GM23338 (cell line): ENCODE results near the gene SEC63. TPM values are rescaled to one million over a fixed set of nuclear protein-coding genes. Genes with fewer than 3 reads are reported as not detected.

ENCODE experiments used
- ATAC-seq: fragments of 200-7000 bp; cut with Tn5 transposase; 3 replicates; pipeline ENCODE4 v1.9.1; 2020
- DNase-seq: peaks from one replicate; pipeline ENCODE4 v3.0.0-alpha.2; 2015; ENCODE audit warnings: low spot score
- H2AFZ ChIP-seq: fragments of 200-600 bp; sonication (generic); 2 replicates; pipeline ENCODE4 v1.8.0; 2016; ENCODE audit warnings: antibody characterized with exemption, mild to moderate bottlenecking, moderate library complexity
- H3F3A ChIP-seq: fragments of 200-600 bp; sonication (generic); replicated peaks from 2 replicates; pipeline ENCODE4 v1.8.0; 2017; ENCODE audit warnings: antibody characterized with exemption, mixed run types, low read depth
- H3K27ac ChIP-seq: fragments of 200-600 bp; sonication (generic); 2 replicates; pipeline ENCODE4 v1.6.1; 2016; ENCODE audit warnings: low read depth
- H3K27me3 ChIP-seq: fragments of 200-600 bp; sonication (generic); 2 replicates; pipeline ENCODE4 v1.8.0; 2016; ENCODE audit warnings: mild to moderate bottlenecking, mixed run types, moderate library complexity; ENCODE audit not compliant: insufficient read depth
- H3K36me3 ChIP-seq: fragments of 200-600 bp; sonication (generic); 2 replicates; pipeline ENCODE4 v1.8.0; 2016; ENCODE audit warnings: mild to moderate bottlenecking; ENCODE audit not compliant: insufficient read depth
- H3K4me1 ChIP-seq: fragments of 200-600 bp; sonication (generic); 2 replicates; pipeline ENCODE4 v1.8.0; 2016; ENCODE audit warnings: mild to moderate bottlenecking, moderate library complexity; ENCODE audit not compliant: insufficient read depth
- H3K4me2 ChIP-seq: fragments of 200-600 bp; sonication (generic); 2 replicates; pipeline ENCODE4 v1.7.1; 2017; ENCODE audit warnings: mixed run types
- H3K4me3 ChIP-seq: fragments of 200-600 bp; sonication (generic); 2 replicates; pipeline ENCODE4 v1.6.1; 2016; ENCODE audit warnings: mixed run types
- H3K79me2 ChIP-seq: fragments of 200-600 bp; sonication (generic); replicated peaks from 2 replicates; pipeline ENCODE4 v1.8.0; 2017; ENCODE audit warnings: mild to moderate bottlenecking; ENCODE audit not compliant: insufficient read depth
- H3K9me2 ChIP-seq: fragments of 200-600 bp; sonication (generic); 2 replicates; pipeline ENCODE4 v1.8.0; 2017; ENCODE audit not compliant: insufficient read depth
- H4K20me1 ChIP-seq: fragments of 200-600 bp; sonication (generic); replicated peaks from 2 replicates; pipeline ENCODE4 v1.8.0; 2017; ENCODE audit warnings: mild to moderate bottlenecking; ENCODE audit not compliant: insufficient read depth
- H3K27ac Mint-ChIP-seq: 2 replicates; pipeline ENCODE4 v1.8.0; 2020; ENCODE audit warnings: inconsistent platforms, mild to moderate bottlenecking, moderate library complexity, mixed read lengths
- H3K27me3 Mint-ChIP-seq: 3 replicates; pipeline ENCODE4 v1.8.0; 2022; ENCODE audit warnings: low read depth, mild to moderate bottlenecking, moderate library complexity, mixed read lengths, inconsistent platforms; ENCODE audit not compliant: insufficient read depth, poor library complexity
- H3K36me3 Mint-ChIP-seq: 3 replicates; pipeline ENCODE4 v1.8.0; 2021; ENCODE audit warnings: low read depth, mild to moderate bottlenecking, inconsistent platforms, moderate library complexity, mixed read lengths
- H3K4me1 Mint-ChIP-seq: 3 replicates; pipeline ENCODE4 v1.8.0; 2020; ENCODE audit warnings: mild to moderate bottlenecking, inconsistent platforms, mixed read lengths
- H3K4me3 Mint-ChIP-seq: 3 replicates; pipeline ENCODE4 v1.8.0; 2021; ENCODE audit warnings: moderate library complexity, mild to moderate bottlenecking, inconsistent platforms, mixed read lengths
- H3K9me3 Mint-ChIP-seq: 3 replicates; pipeline ENCODE4 v1.8.0; 2020; ENCODE audit warnings: moderate library complexity, mild to moderate bottlenecking, inconsistent platforms, mixed read lengths
- CREB1 ChIP-seq: fragments of 250-450 bp; sonication (Bioruptor Pico); IDR thresholded peaks from 2 replicates; pipeline ENCODE4 v1.5.0; 2020; ENCODE audit warnings: low read depth, mild to moderate bottlenecking, moderate library complexity
- ETS1 ChIP-seq: IDR thresholded peaks from 2 replicates; pipeline ENCODE4 v1.6.1; 2016; ENCODE audit warnings: antibody characterized with exemption
- EZH2 ChIP-seq: fragments of 200-600 bp; sonication (generic); IDR thresholded peaks from one replicate; pipeline ENCODE4 v1.8.0; 2017; ENCODE audit warnings: antibody characterized with exemption, mild to moderate bottlenecking, low read depth; ENCODE audit not compliant: unreplicated experiment
- EZH2phosphoT487 ChIP-seq: fragments of 200-600 bp; sonication (generic); IDR thresholded peaks from one replicate; pipeline ENCODE4 v1.8.1; 2018; ENCODE audit warnings: antibody characterized with exemption; ENCODE audit not compliant: unreplicated experiment
- JUNB ChIP-seq: IDR thresholded peaks from one replicate; pipeline ENCODE4 v1.6.1; 2016; ENCODE audit warnings: antibody characterized with exemption; ENCODE audit not compliant: unreplicated experiment
- NANOG ChIP-seq: IDR thresholded peaks from 2 replicates; pipeline ENCODE4 v1.6.1; 2016; ENCODE audit warnings: antibody characterized with exemption, borderline replicate concordance
- POLR2AphosphoS5 ChIP-seq: IDR thresholded peaks from 2 replicates; pipeline ENCODE4 v1.6.1; 2016; ENCODE audit warnings: antibody characterized with exemption, low read depth
- STAT1 ChIP-seq: IDR thresholded peaks from one replicate; pipeline ENCODE4 v1.6.1; 2016; ENCODE audit warnings: antibody characterized with exemption; ENCODE audit not compliant: unreplicated experiment
- ZNF114 ChIP-seq: fragments of 250-450 bp; sonication (Bioruptor Pico); IDR thresholded peaks from 2 replicates; pipeline ENCODE4 v1.5.0; 2020; ENCODE audit warnings: mild to moderate bottlenecking, moderate library complexity
- ZNF331 ChIP-seq: fragments of 250-450 bp; sonication (Bioruptor Pico); IDR thresholded peaks from 2 replicates; pipeline ENCODE4 v1.5.0; 2020; ENCODE audit warnings: low read depth, mild to moderate bottlenecking, moderate library complexity
- polyA plus RNA-seq: library from polyadenylated mRNA; unstranded; fragments of >200 nt; fragmentation: Nextera tagmentation; extraction: Ambion mirVana; gene quantifications from 2 replicates; pipeline ENCODE4 v1.2.1, GENCODE V29; 2016
- total RNA-seq: library from RNA; depleted of rRNA; stranded (reverse); fragments of >200 nt; shearing (Covaris generic); gene quantifications from 2 replicates; pipeline ENCODE4 v1.2.3, GENCODE V29; 2014
- TF ChIP-seq, protein P1 (sequence below), 2 experiments: fragments of 200-600 bp in 1 of 2; sonication (generic) in 1 of 2; conservative IDR thresholded peaks; 2 replicates each; pipeline versions ENCODE4 v1.5.1 to v1.6.1; 2016 to 2017; ENCODE audit warnings: antibody characterized with exemption in 2 of 2, low read depth in 2 of 2, mild to moderate bottlenecking in 2 of 2, moderate library complexity in 1 of 2
- TF ChIP-seq, protein P2 (sequence below): IDR thresholded peaks from one replicate; pipeline ENCODE4 v1.6.1; 2018; ENCODE audit warnings: antibody characterized with exemption; ENCODE audit not compliant: unreplicated experiment

SEC63 gene
- total and polyA plus RNA-seq, 2 experiments from 2014 or later = 48.2 to 124 TPM

DNA sequence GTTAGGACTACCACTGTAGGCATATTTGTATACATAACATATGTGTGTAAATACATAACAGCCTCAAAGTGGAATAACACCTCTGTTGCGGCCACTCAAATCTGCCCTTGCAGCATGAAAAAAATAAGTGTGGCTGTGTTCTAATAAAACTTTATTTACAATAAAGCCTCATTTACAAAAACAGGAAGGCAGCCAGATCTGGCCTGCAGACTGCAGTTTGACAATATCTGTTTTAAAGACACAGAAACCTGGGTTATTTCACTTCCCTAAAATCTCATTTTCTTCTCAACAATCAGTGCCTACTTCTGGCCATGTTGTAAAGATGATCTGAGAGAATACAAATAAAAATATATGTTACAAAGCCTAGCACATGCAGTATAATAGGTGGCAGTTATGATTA lies 80.0 kb downstream of the SEC63 start (continued):
- TF ChIP-seq, protein P1, sequence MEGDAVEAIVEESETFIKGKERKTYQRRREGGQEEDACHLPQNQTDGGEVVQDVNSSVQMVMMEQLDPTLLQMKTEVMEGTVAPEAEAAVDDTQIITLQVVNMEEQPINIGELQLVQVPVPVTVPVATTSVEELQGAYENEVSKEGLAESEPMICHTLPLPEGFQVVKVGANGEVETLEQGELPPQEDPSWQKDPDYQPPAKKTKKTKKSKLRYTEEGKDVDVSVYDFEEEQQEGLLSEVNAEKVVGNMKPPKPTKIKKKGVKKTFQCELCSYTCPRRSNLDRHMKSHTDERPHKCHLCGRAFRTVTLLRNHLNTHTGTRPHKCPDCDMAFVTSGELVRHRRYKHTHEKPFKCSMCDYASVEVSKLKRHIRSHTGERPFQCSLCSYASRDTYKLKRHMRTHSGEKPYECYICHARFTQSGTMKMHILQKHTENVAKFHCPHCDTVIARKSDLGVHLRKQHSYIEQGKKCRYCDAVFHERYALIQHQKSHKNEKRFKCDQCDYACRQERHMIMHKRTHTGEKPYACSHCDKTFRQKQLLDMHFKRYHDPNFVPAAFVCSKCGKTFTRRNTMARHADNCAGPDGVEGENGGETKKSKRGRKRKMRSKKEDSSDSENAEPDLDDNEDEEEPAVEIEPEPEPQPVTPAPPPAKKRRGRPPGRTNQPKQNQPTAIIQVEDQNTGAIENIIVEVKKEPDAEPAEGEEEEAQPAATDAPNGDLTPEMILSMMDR (conservative IDR thresholded peaks at IDR 0.05; ENCODE audit: low read depth in 2 of 2) = no peak
- TF ChIP-seq STAT1 = no peak
- TF ChIP-seq NANOG = no peak
- TF ChIP-seq EZH2 = no peak
- TF ChIP-seq ZNF114 (CRISPR knock-in tag) = no peak
- no peak for TF ChIP-seq EZH2phosphoT487

DNA sequence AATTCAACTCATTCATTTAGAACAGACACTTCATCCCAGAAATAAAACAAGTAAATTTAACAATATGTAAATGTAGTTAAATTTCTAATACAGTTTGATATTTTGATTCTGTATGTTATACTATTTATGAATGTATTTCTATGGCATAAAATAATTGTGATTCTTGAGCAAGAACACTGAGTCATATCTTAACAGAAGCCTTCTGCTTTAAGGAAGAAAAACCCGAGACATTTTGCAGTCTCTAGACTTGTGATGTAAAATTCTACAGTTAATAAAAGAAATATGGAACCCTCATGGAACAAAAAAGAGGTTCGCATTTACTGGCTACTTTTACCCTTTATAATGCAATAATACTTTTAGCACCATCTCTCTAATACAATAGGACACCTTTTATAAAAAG lies 86.0 kb downstream of the SEC63 start:
- peaks cover 20% of the 10 kb centered on the region; the same call in 1 of the 2 replicates for H3K36me3 ChIP-seq
- peaks cover 3% of the 10 kb centered on the region for H3K27me3 Mint-ChIP-seq
- no peak for TF ChIP-seq CREB1
- TF ChIP-seq STAT1 = no peak
- TF ChIP-seq NANOG = no peak
- no peak for TF ChIP-seq POLR2AphosphoS5
- TF ChIP-seq, protein P2, sequence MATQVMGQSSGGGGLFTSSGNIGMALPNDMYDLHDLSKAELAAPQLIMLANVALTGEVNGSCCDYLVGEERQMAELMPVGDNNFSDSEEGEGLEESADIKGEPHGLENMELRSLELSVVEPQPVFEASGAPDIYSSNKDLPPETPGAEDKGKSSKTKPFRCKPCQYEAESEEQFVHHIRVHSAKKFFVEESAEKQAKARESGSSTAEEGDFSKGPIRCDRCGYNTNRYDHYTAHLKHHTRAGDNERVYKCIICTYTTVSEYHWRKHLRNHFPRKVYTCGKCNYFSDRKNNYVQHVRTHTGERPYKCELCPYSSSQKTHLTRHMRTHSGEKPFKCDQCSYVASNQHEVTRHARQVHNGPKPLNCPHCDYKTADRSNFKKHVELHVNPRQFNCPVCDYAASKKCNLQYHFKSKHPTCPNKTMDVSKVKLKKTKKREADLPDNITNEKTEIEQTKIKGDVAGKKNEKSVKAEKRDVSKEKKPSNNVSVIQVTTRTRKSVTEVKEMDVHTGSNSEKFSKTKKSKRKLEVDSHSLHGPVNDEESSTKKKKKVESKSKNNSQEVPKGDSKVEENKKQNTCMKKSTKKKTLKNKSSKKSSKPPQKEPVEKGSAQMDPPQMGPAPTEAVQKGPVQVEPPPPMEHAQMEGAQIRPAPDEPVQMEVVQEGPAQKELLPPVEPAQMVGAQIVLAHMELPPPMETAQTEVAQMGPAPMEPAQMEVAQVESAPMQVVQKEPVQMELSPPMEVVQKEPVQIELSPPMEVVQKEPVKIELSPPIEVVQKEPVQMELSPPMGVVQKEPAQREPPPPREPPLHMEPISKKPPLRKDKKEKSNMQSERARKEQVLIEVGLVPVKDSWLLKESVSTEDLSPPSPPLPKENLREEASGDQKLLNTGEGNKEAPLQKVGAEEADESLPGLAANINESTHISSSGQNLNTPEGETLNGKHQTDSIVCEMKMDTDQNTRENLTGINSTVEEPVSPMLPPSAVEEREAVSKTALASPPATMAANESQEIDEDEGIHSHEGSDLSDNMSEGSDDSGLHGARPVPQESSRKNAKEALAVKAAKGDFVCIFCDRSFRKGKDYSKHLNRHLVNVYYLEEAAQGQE = no peak
- no peak for TF ChIP-seq EZH2
- TF ChIP-seq, protein P1 (conservative IDR thresholded peaks at IDR 0.05; ENCODE audit: low read depth in 2 of 2) = no peak
- TF ChIP-seq ZNF331 (CRISPR knock-in tag) = no peak
- TF ChIP-seq ZNF114 (CRISPR knock-in tag) = no peak
- no peak for TF ChIP-seq JUNB
- TF ChIP-seq ETS1 = no peak
- no peak for TF ChIP-seq EZH2phosphoT487

More for the DNA sequence above, 86.0 kb downstream of the SEC63 start:
- no peaks in the 10 kb centered on the region for H3F3A ChIP-seq
- no peak overlapping the region for H2AFZ ChIP-seq
- Mint-ChIP-seq H3K27ac (no peak overlapping the region), H3K4me3 (no peak overlapping the region), H3K4me1 (peaks cover 12% of the 10 kb centered on the region), H3K9me3 (no peaks in the 10 kb centered on the region), H3K36me3 (peaks cover 34% of the 10 kb centered on the region)
- peaks cover 6% of the 10 kb centered on the region; the same call in 1 of the 2 replicates for H3K4me1 ChIP-seq
- no peak for ATAC-seq
- no peaks in the 10 kb centered on the region for H4K20me1 ChIP-seq
- no peaks in the 10 kb centered on the region for H3K79me2 ChIP-seq
- H3K4me2 ChIP-seq = no peak overlapping the region
- H3K4me3 ChIP-seq = no peak overlapping the region
- no peaks in the 10 kb centered on the region for H3K27me3 ChIP-seq
- DNase-seq = no peak
- no peak overlapping the region for H3K27ac ChIP-seq
- H3K9me2 ChIP-seq = no peaks in the 10 kb centered on the region
